GM18526 (cell line): ENCODE results near the gene ASB6.

Experiments used
- POLR2A ChIP-seq: IDR thresholded peaks from 3 replicates; pipeline ENCODE4 v1.6.1; 2011; ENCODE audit not compliant: insufficient read length; ENCODE audit errors: extremely low read depth

Gene ASB6

GRCh38 chr9:129596541-129597331 lies 45.2 kb downstream of the ASB6 start:
- no peak for TF ChIP-seq POLR2A

GRCh38 chr9:129595903-129596540 lies 45.9 kb downstream of the ASB6 start:
- TF ChIP-seq POLR2A = no peak

- TF ChIP-seq POLR2A = no peak
Observed at GRCh38 chr9:129595311-129595741, 46.6 kb downstream of the ASB6 start.

GRCh38 chr9:129594632-129595031 lies 47.3 kb downstream of the ASB6 start:
- no peak for TF ChIP-seq POLR2A

- no peak for TF ChIP-seq POLR2A
Observed at GRCh38 chr9:129591916-129592315, 50.0 kb downstream of the ASB6 start.

GRCh38 chr9:129590466-129590865 lies 51.5 kb downstream of the ASB6 start:
- no peak for TF ChIP-seq POLR2A

GRCh38 chr9:129587487-129588262 lies 54.3 kb downstream of the ASB6 start:
- no peak for TF ChIP-seq POLR2A

GRCh38 chr9:129586685-129587084 lies 55.3 kb downstream of the ASB6 start:
- no peak for TF ChIP-seq POLR2A

GRCh38 chr9:129586245-129586644 lies 55.7 kb downstream of the ASB6 start:
- no peak for TF ChIP-seq POLR2A

GRCh38 chr9:129585352-129585751 lies 56.6 kb downstream of the ASB6 start:
- no peak for TF ChIP-seq POLR2A
